Putamen (tissue), 1 donor: Measurements from ENCODE around the gene ZDHHC3.

ENCODE experiments used
- DNase-seq: peaks from one replicate; pipeline ENCODE4 v3.0.0-alpha.2; 2016; ENCODE audit warnings: low spot score

The ZDHHC3 gene

GRCh38 chr3:44976002-44976815, at the start of gene ZDHHC3, which contains the start of gene EXOSC7:
Gene ZDHHC3 (minus strand): TSS chr3:44976174. CDS start chr3:44959436, 16,738 bp downstream.
Gene EXOSC7 (plus strand): TSS chr3:44976244. CDS start chr3:44976278, 34 bp downstream.
- DNase-seq: peak; percentile 85

- no peak for DNase-seq
Measured at GRCh38 chr3:45024542-45025255, 48.7 kb upstream of the ZDHHC3 start.

GRCh38 chr3:45023675-45024074, 47.7 kb upstream of the ZDHHC3 start:
- no peak for DNase-seq

- no peak for DNase-seq
Measured at GRCh38 chr3:45021524-45022297, 45.7 kb upstream of the ZDHHC3 start.

GRCh38 chr3:45020534-45020933, 44.6 kb upstream of the ZDHHC3 start:
- no peak for DNase-seq

GRCh38 chr3:45017821-45018220, 41.8 kb upstream of the ZDHHC3 start:
- DNase-seq: no peak

- DNase-seq: no peak
Measured at GRCh38 chr3:45016916-45017315, 40.9 kb upstream of the ZDHHC3 start.

- no peak for DNase-seq
Measured at GRCh38 chr3:45012577-45012976, 36.6 kb upstream of the ZDHHC3 start.

- peak; percentile 28 for DNase-seq
Measured at GRCh38 chr3:45011756-45012508, 36.0 kb upstream of the ZDHHC3 start.

GRCh38 chr3:45010811-45011333, 34.9 kb upstream of the ZDHHC3 start:
- no peak for DNase-seq

- no peak for DNase-seq
Measured at GRCh38 chr3:45009868-45010267, 33.9 kb upstream of the ZDHHC3 start.

- DNase-seq: no peak
Measured at GRCh38 chr3:45008117-45008516, 32.1 kb upstream of the ZDHHC3 start.

- no peak for DNase-seq
Measured at GRCh38 chr3:45007091-45007490, 31.1 kb upstream of the ZDHHC3 start.

- no peak for DNase-seq
Measured at GRCh38 chr3:45003859-45004258, 27.9 kb upstream of the ZDHHC3 start.

- no peak for DNase-seq
Measured at GRCh38 chr3:45003406-45003805, 27.4 kb upstream of the ZDHHC3 start.

GRCh38 chr3:45002720-45003119, 26.7 kb upstream of the ZDHHC3 start:
- DNase-seq: no peak

- no peak for DNase-seq
Measured at GRCh38 chr3:45002139-45002660, 26.2 kb upstream of the ZDHHC3 start.

GRCh38 chr3:45001738-45002137, 25.8 kb upstream of the ZDHHC3 start:
- no peak for DNase-seq

GRCh38 chr3:45000823-45001222, 24.8 kb upstream of the ZDHHC3 start:
- DNase-seq: no peak

GRCh38 chr3:44999782-45000181, 23.8 kb upstream of the ZDHHC3 start:
- no peak for DNase-seq

GRCh38 chr3:44996556-44996969, 20.6 kb upstream of the ZDHHC3 start:
- no peak for DNase-seq
